Fibroblast of villous mesenchyme (primary cell): ENCODE results near the gene BBIP1. TPM values are rescaled to one million over a fixed set of nuclear protein-coding genes. Genes with fewer than 3 reads are reported as not detected.
A peak's percentile ranks its signal among the peaks of the same experiment; 100 is the strongest.

Experiments
- DNase-seq: peaks from one replicate; pipeline ENCODE4 v3.0.0-alpha.2; 2010; ENCODE audit warnings: low read depth
- H3K4me3 ChIP-seq: 2 replicates; pipeline ENCODE4 v1.5.1; 2011; ENCODE audit warnings: low read depth, mild to moderate bottlenecking, low read length
- CTCF ChIP-seq: IDR thresholded peaks from 2 replicates; pipeline ENCODE4 v1.5.1; 2012; ENCODE audit warnings: low read depth, mild to moderate bottlenecking, low read length; ENCODE audit not compliant: insufficient read depth
- total RNA-seq: library from RNA; depleted of rRNA; stranded (reverse); fragments of >200 nt; gene quantifications from 2 replicates; pipeline ENCODE4 v1.2.3, GENCODE V29; 2012

The BBIP1 gene
- total RNA-seq, 1 donor = 23.3 TPM

DNA sequence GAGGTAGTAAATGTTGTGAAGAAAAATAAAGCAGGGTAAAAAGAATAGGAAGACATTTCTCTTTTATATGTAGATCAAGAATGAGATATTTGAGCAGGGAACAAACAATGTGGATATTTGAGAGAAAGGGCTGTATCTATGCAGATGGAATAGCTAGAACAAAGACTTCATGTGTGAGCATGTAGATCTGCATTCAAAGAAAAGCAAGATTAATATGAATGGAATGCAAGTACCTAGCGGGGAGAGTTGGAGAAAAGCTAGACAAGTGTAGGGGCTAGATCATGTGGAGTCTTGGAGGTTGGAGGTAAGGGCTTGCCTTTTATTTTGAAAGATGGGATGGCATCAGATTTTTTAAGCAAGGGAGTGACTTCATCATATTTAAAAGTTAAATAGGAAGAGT lies 27.5 kb upstream of the BBIP1 start:
- DNase-seq = no peak
- H3K4me3 ChIP-seq = no peak overlapping the region
- TF ChIP-seq CTCF = no peak

DNA sequence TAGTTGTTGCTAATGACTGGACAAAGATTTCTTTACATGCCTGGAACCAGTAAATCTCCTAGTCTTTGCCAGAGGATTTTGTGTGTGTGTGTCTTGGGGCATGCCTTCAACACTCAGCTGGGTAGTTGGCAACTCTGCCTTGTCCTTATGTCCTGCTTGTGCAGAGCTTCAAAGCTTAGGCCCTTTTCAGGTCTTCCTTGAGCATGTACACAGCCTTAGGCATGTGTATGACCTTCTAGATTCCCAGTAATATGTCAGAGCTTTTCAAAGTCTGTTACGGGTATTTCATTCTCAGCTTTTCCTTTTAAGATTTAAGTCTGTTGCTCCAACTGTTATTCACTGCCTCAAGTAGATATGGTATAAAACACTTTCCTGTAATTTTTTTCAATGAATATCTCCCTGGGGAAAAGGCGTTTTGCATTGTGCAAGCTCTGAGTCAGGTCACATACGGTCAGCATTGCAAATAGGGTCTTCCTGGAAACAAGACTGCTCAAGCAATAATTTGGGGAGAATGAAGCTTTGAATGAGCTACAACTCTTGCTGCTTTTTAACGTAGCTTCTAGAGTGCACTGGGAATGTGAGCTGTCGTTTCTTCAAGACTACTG lies 25.9 kb upstream of the BBIP1 start:
- no peak overlapping the region for H3K4me3 ChIP-seq
- DNase-seq = peak; percentile 64
- no peak for TF ChIP-seq CTCF

DNA sequence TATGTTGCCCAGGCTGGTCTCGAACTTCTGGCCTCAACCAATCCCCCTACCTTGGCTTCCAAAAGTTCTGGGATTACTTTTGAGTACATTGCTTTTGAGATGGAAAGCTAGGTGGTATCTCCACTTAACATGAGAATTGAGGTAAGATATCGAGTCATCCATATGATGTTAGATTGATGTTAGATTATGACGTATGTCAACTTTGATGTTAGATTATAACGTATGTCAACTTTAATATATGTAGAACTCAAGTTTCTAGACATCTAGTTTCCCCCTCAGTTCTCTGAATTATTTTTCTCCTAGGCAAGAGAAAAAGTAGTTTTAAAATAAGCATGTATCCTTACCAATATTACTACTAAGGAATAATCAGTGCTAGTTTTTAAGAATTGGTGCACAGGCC lies 20.4 kb upstream of the BBIP1 start:
- TF ChIP-seq CTCF = no peak
- DNase-seq = no peak
- H3K4me3 ChIP-seq = no peak overlapping the region

DNA sequence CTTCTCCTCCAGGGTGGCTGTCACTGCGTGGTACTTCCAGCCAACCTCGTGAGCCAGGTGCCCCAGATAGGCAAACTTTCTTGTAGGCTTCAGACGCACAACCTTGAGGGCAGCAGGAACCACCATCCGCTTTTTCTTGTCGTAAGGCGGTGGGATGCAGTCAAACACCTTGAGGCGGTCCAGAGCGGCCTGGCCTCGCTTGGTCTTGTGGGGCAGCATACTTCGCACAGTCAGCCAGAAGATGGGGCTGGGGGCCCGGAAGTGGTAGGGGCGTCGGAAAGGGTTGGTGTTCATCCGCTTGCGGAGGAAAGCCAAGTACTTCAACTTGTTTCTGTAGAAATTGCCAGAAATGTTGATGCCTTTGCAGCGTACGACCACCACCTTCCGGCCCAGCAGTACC lies 17.8 kb upstream of the BBIP1 start:
- no peak overlapping the region for H3K4me3 ChIP-seq
- no peak for TF ChIP-seq CTCF
- no peak for DNase-seq

GRCh38 chr10:110932505-110933180 lies 13.7 kb upstream of the BBIP1 start:
- DNase-seq = no peak
- no peak for TF ChIP-seq CTCF
- no peak overlapping the region for H3K4me3 ChIP-seq

GRCh38 chr10:110931769-110932381 lies 12.9 kb upstream of the BBIP1 start:
- no peak overlapping the region for H3K4me3 ChIP-seq
- TF ChIP-seq CTCF = no peak
- DNase-seq = no peak
